SK-N-SH (cell line): ENCODE measurements around the gene CFAP99.

ENCODE experiments used
- CTCF ChIP-seq: fragments of 200-600 bp; sonication (generic); IDR thresholded peaks from 2 replicates; pipeline ENCODE4 v1.6.1; 2017; ENCODE audit warnings: antibody characterized with exemption, mild to moderate bottlenecking, moderate library complexity
- EZH2phosphoT487 ChIP-seq: fragments of 200-600 bp; sonication (generic); IDR thresholded peaks from 2 replicates; pipeline ENCODE4 v1.6.1; 2017; ENCODE audit warnings: low read depth, mixed run types, mild to moderate bottlenecking, antibody characterized with exemption, moderate library complexity, borderline replicate concordance
- MXI1 ChIP-seq: IDR thresholded peaks from 2 replicates; pipeline ENCODE4 v1.6.1; 2012; ENCODE audit warnings: mild to moderate bottlenecking, low read depth, low read length, improper control_type of control experiment
- NRF1 ChIP-seq: IDR thresholded peaks from 2 replicates; pipeline ENCODE4 v1.6.1; 2012; ENCODE audit warnings: low read depth, mild to moderate bottlenecking, low read length
- RAD21 ChIP-seq: IDR thresholded peaks from 2 replicates; pipeline ENCODE4 v1.6.1; 2012; ENCODE audit warnings: mild to moderate bottlenecking, low read length
- RFX5 ChIP-seq: IDR thresholded peaks from 2 replicates; pipeline ENCODE4 v1.6.1; 2012; ENCODE audit warnings: mild to moderate bottlenecking, improper control_type of control experiment, low read length
- YY1 ChIP-seq: IDR thresholded peaks from 2 replicates; pipeline ENCODE4 v1.4.0; 2012; ENCODE audit warnings: low read depth, mild to moderate bottlenecking
- TF ChIP-seq, protein P1 (sequence below): IDR thresholded peaks from 2 replicates; pipeline ENCODE4 v1.4.0; 2012; ENCODE audit warnings: low read depth
- TF ChIP-seq, protein P2 (sequence below): fragments of 150-350 bp; IDR thresholded peaks from 2 replicates; pipeline ENCODE4 v1.6.1; 2017; ENCODE audit warnings: antibody characterized with exemption, low read length, low read depth, borderline replicate concordance

GRCh38 chr4:2399216-2399615 lies 19.5 kb upstream of the CFAP99 start:
- TF ChIP-seq CTCF: no peak
- TF ChIP-seq, protein P1, sequence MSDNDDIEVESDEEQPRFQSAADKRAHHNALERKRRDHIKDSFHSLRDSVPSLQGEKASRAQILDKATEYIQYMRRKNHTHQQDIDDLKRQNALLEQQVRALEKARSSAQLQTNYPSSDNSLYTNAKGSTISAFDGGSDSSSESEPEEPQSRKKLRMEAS: no peak
- no peak for TF ChIP-seq MXI1
- TF ChIP-seq EZH2phosphoT487: no peak
- no peak for TF ChIP-seq NRF1
- no peak for TF ChIP-seq RFX5
- TF ChIP-seq YY1: no peak
- TF ChIP-seq RAD21: no peak
- TF ChIP-seq, protein P2, sequence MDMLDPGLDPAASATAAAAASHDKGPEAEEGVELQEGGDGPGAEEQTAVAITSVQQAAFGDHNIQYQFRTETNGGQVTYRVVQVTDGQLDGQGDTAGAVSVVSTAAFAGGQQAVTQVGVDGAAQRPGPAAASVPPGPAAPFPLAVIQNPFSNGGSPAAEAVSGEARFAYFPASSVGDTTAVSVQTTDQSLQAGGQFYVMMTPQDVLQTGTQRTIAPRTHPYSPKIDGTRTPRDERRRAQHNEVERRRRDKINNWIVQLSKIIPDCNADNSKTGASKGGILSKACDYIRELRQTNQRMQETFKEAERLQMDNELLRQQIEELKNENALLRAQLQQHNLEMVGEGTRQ: no peak
